GM13976 (cell line): ENCODE results near the gene STPG4.

ENCODE experiments used
- DNase-seq: peaks from one replicate; pipeline ENCODE4 v3.0.0; 2012; ENCODE audit warnings: low spot score
- in situ Hi-C: fragments of 300-500 bp; cut with MboI; formaldehyde crosslinking; loops from one replicate; pipeline ENCODE4 v1.12.0; 2022; ENCODE audit warnings: low sequenced_read_pairs, mixed read lengths, inconsistent platforms; ENCODE audit not compliant: unreplicated experiment
- TF ChIP-seq, protein P1 (sequence below): IDR thresholded peaks from 2 replicates; pipeline ENCODE4 v1.5.1; 2012; ENCODE audit warnings: borderline replicate concordance, mild to moderate bottlenecking; ENCODE audit not compliant: insufficient read depth; ENCODE audit errors: extremely low read depth, missing control alignments, control extremely low read depth

The STPG4 gene

DNA sequence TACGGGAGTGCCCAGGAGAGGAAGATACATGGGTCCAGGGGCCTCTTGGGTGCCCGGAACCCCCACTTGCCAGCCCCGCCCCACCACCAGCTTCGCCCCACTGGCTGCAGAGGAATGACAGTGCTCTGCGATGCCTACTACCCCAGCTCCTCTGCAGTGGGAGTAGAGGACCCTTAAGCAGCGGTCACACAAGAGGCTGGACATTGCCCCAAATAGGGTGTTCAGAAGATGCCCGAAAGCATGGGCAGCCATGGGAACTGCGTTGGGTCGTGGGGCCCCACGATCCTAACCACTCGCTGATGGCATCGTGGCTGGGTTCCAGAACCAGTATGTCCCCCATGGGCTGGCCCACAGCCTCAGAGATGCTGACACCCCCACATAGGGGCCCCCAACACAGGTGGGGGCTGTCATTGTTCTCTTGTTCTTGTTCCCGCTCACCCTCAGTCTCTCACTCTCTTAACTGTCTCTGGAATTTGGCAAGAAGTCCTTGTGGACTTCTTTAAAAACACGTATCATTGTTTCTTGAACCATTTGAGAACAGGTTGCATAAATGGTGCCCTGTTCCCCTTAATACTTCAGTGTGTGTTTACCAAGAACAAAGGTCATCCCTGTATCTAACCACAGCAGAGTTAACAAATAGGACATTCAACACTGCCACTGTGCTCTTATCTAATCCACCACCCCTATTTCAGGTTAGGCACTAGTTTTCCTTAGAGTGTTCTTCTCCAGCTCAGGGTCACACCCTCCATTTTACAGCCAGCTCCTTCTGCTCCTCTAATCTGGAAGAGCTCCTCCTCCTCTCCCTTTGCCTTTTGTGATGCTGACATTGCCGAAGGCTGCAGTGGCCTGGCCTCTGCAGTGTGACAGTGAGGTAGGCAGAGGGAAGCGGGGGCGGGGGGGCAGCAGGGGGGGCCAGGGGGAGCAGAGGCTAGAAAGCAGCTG is 76.3 kb downstream of the STPG4 start:
- DNase-seq = peak; percentile 36
- TF ChIP-seq, protein P1, sequence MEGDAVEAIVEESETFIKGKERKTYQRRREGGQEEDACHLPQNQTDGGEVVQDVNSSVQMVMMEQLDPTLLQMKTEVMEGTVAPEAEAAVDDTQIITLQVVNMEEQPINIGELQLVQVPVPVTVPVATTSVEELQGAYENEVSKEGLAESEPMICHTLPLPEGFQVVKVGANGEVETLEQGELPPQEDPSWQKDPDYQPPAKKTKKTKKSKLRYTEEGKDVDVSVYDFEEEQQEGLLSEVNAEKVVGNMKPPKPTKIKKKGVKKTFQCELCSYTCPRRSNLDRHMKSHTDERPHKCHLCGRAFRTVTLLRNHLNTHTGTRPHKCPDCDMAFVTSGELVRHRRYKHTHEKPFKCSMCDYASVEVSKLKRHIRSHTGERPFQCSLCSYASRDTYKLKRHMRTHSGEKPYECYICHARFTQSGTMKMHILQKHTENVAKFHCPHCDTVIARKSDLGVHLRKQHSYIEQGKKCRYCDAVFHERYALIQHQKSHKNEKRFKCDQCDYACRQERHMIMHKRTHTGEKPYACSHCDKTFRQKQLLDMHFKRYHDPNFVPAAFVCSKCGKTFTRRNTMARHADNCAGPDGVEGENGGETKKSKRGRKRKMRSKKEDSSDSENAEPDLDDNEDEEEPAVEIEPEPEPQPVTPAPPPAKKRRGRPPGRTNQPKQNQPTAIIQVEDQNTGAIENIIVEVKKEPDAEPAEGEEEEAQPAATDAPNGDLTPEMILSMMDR = no peak
- in situ Hi-C loops = no loop called here

DNA sequence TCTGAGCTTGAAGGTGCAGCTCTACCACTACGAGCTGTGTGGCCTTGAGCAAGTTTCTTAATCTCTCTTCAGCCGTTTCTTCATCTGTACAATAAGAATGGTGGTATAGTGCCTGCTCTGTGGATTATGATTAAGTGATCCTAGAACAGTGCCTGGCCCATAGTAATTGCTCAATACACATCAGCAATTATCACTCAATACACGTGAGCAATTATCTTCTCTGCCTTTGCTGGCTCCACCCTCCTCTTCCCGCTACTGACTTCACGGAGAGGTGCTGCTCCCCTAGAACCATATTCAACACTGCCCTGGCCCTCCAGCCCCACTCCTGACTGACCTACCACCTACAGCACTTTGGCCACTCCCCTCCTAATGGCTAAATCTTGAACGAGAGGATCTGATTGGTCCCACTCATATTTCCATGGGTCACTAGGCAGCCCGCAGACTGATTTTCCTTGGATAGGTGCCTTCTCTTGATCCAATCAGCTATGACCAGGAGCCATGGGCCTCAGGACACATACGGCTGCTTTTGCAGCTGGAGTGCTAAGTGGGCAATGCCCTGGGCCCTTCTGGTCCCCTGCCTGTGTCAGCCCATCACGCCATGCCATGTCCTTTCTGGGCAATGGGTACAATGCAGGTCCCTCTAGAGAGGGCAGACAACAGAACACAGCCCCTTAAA is 77.5 kb downstream of the STPG4 start:
- no peak for DNase-seq
- TF ChIP-seq, protein P1 = no peak
- in situ Hi-C loops = no loop called here

- DNase-seq = no peak
- TF ChIP-seq, protein P1 = no peak
- in situ Hi-C loops = no loop called here
These were observed 78.3 kb downstream of the STPG4 start for GRCh38 chr2:47076586-47077441.

- in situ Hi-C loops = no loop called here
- TF ChIP-seq, protein P1 = no peak
- no peak for DNase-seq
These were observed 79.0 kb downstream of the STPG4 start for GRCh38 chr2:47076126-47076506.

DNA sequence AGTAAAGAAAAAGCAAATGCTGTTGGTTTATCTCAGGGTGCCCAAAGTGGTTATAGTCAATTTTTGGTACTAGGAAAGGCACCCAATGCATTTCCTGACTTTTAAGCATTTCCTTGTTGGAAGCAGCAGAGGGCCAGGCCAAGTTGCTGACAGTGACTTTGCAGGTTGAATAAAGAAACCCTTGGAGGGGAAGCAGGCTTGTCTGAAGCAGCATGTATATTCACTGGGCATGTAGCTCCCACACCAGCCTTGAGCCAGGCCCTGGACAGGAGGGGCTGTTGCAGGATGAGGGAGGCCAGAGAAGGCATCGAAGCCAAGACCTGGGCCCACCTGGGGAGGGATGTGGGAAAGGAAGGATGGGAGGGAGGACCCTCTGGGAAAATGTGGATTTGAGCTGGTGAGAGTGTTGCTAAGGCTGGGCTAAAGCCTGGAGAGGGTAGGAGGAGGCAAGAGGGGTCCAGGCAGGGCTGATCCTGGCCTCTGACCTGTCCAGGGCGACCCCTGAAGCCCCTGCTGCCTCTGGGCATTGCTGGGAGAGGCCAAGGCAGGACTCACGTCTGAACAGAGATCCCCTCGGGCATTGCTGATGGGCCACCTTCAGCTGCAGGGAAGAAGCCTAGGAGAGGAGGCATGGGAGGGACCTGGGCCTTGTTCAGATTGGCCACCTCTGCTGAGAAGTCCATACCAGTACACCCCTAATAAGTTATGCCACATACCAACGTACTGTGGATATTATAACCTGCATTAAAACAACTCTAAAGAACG is 79.6 kb downstream of the STPG4 start:
- DNase-seq = no peak
- in situ Hi-C loops = no loop called here
- TF ChIP-seq, protein P1 = no peak
